ENCODE results near the gene KAT6B.

KAT6B gene

DNA sequence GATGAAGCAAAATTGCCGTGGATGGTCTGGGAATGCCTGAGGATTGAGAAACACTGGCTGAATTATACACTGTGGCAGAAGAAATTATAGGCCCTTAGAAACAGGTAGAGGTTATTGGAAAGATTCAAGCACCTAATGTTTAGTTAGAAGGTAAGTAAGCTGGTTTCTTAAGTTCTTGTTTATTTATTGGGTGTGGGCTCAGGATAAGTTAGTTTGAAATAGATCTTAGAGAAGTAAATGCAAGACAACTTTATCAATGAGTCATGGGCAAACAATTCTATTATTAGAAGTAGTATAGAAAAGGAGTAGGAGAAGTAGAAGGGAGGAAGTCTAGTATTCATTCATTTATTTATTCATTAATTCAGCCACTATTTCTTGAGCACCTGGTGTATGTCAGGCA, 96.5 kb downstream of the KAT6B start:
- H3K27ac ChIP-seq, result no peak overlapping the region
- no peaks in the 10 kb centered on the region for H3K27me3 ChIP-seq (ENCODE audit: insufficient read depth, low read depth)
- no peak overlapping the region for H3K9ac ChIP-seq
- no peaks in the 10 kb centered on the region for H3K36me3 ChIP-seq (ENCODE audit: insufficient read depth)
- H3K79me2 ChIP-seq (ENCODE audit: insufficient read depth, low read depth), result no peaks in the 10 kb centered on the region
- no peak overlapping the region for H2AFZ ChIP-seq (ENCODE audit: low read depth)
- no peaks in the 10 kb centered on the region for H3K4me1 ChIP-seq (ENCODE audit: low read depth, poor library complexity, severe bottlenecking)
- no peaks in the 10 kb centered on the region for H4K20me1 ChIP-seq (ENCODE audit: insufficient read depth)
- H3K4me2 ChIP-seq, result no peak overlapping the region
- TF ChIP-seq, protein P1, sequence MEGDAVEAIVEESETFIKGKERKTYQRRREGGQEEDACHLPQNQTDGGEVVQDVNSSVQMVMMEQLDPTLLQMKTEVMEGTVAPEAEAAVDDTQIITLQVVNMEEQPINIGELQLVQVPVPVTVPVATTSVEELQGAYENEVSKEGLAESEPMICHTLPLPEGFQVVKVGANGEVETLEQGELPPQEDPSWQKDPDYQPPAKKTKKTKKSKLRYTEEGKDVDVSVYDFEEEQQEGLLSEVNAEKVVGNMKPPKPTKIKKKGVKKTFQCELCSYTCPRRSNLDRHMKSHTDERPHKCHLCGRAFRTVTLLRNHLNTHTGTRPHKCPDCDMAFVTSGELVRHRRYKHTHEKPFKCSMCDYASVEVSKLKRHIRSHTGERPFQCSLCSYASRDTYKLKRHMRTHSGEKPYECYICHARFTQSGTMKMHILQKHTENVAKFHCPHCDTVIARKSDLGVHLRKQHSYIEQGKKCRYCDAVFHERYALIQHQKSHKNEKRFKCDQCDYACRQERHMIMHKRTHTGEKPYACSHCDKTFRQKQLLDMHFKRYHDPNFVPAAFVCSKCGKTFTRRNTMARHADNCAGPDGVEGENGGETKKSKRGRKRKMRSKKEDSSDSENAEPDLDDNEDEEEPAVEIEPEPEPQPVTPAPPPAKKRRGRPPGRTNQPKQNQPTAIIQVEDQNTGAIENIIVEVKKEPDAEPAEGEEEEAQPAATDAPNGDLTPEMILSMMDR (conservative IDR thresholded peaks at IDR 0.05; ENCODE audit: low read depth, low read length), result no peak
- H3K4me3 ChIP-seq (IDR thresholded peaks at IDR 0.05; ENCODE audit: insufficient read depth, low read depth, low read length), result no peak overlapping the region

DNA sequence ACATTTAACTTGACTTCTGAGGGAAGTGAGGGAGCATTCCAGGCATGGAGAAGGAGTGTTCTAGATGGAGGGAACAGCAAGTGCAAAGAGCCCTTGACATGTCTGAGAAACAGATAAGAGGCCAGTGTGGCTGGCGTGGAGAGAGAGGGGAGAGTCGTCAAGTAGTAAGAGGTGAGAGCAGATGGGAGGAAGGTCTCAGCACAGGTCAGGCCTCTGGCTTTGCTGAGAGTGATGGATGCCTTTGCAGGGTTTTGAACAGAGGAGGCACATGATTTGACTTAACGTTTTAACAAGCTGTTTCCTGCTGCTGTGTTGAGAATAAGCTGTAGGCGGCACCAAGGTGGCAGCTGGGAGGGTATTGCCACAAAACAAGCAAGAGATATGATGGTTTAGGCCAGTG, 97.2 kb downstream of the KAT6B start:
- Histone ChIP-seq H2AFZ (ENCODE audit: low read depth) (no peak overlapping the region), H3K36me3 (ENCODE audit: insufficient read depth) (no peaks in the 10 kb centered on the region), H3K4me1 (ENCODE audit: low read depth, poor library complexity, severe bottlenecking) (no peaks in the 10 kb centered on the region), H3K4me3 (IDR thresholded peaks at IDR 0.05; ENCODE audit: insufficient read depth, low read depth, low read length) (no peak overlapping the region), H4K20me1 (ENCODE audit: insufficient read depth) (no peaks in the 10 kb centered on the region), H3K27me3 (ENCODE audit: insufficient read depth, low read depth) (no peaks in the 10 kb centered on the region), H3K4me2 (no peak overlapping the region), H3K79me2 (ENCODE audit: insufficient read depth, low read depth) (no peaks in the 10 kb centered on the region), H3K27ac (no peak overlapping the region), H3K9ac (no peak overlapping the region)
- TF ChIP-seq, protein P1 (conservative IDR thresholded peaks at IDR 0.05; ENCODE audit: low read depth, low read length), result no peak

DNA sequence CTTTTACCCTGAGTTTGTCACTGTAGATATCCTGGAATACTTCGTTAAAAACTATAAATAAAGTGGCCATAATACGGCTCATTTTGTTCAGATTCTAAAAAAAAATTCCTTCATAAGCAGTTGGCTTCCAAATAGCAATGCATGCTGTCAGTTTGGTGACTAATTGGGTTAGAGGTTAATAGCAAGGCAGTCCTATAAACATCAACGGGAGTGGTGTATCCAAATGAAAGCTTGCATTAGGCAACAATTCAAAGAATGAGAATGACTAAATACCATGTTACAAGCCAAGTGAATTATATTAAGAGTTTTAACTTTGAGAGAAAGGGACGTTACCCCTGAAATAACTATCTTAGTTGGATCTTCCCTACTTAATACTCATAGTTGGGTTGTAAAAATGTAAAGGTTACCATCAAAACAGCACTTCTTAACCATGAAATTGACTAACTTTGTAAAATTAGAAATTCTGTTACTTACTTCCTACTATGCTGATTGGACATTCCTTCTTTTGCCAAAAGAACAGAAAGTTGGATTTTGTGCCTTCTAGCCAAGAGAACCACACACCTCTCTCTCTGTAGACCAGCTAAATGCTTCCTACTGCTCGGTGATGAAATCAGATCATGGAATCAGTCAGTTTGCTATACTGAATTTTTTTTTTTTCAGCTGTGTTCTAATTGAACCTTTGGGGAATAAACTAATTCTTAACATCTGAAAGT, 98.0 kb downstream of the KAT6B start:
- H3K4me3 ChIP-seq (IDR thresholded peaks at IDR 0.05; ENCODE audit: insufficient read depth, low read depth, low read length), result no peak overlapping the region
- no peaks in the 10 kb centered on the region for H3K4me1 ChIP-seq (ENCODE audit: low read depth, poor library complexity, severe bottlenecking)
- no peak overlapping the region for H3K4me2 ChIP-seq
- no peaks in the 10 kb centered on the region for H3K36me3 ChIP-seq (ENCODE audit: insufficient read depth)
- TF ChIP-seq, protein P1 (conservative IDR thresholded peaks at IDR 0.05; ENCODE audit: low read depth, low read length), result no peak
- no peak overlapping the region for H2AFZ ChIP-seq (ENCODE audit: low read depth)
- no peak overlapping the region for H3K9ac ChIP-seq
- no peak overlapping the region for H3K27ac ChIP-seq
- H3K79me2 ChIP-seq (ENCODE audit: insufficient read depth, low read depth), result no peaks in the 10 kb centered on the region
- H4K20me1 ChIP-seq (ENCODE audit: insufficient read depth), result no peaks in the 10 kb centered on the region
- no peaks in the 10 kb centered on the region for H3K27me3 ChIP-seq (ENCODE audit: insufficient read depth, low read depth)

DNA sequence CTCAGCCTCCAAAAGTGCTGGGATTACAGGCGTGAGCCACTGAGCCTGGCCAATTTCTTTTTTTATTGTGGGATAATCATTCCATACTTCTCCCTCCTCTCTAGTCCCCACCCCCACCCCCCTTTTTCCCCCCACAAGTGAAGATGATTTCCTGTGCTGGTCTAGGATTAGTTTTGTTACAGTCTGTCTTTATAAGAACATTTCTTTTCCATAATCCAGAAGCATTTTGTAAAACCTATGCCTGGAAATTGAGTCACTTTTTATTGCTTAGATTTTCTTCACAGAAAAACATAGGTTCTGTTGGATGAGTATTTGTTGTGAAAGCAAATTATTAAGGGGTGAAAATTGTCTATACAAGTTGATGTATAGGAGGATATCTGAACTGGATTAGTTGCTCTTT, 98.9 kb downstream of the KAT6B start:
- H2AFZ ChIP-seq (ENCODE audit: low read depth), result no peak overlapping the region
- H3K4me2 ChIP-seq, result no peak overlapping the region
- TF ChIP-seq, protein P1 (conservative IDR thresholded peaks at IDR 0.05; ENCODE audit: low read depth, low read length), result no peak
- no peak overlapping the region for H3K9ac ChIP-seq
- no peaks in the 10 kb centered on the region for H3K36me3 ChIP-seq (ENCODE audit: insufficient read depth)
- H3K4me1 ChIP-seq (ENCODE audit: low read depth, poor library complexity, severe bottlenecking), result no peaks in the 10 kb centered on the region
- no peak overlapping the region for H3K27ac ChIP-seq
- H3K79me2 ChIP-seq (ENCODE audit: insufficient read depth, low read depth), result no peaks in the 10 kb centered on the region
- no peaks in the 10 kb centered on the region for H4K20me1 ChIP-seq (ENCODE audit: insufficient read depth)
- H3K4me3 ChIP-seq (IDR thresholded peaks at IDR 0.05; ENCODE audit: insufficient read depth, low read depth, low read length), result no peak overlapping the region
- no peaks in the 10 kb centered on the region for H3K27me3 ChIP-seq (ENCODE audit: insufficient read depth, low read depth)

Data from KMS-11 (cell line).